GM12878 (cell line): Measurements from ENCODE around the gene MAOA.
"Not testable (repeated sequence)": the region's sequence is repeated elsewhere in the genome, so short reads cannot be mapped to it uniquely, and the experiment has no call there.

Experiments
- BCLAF1 ChIP-seq: fragments of 450-650 bp; IDR thresholded peaks from 2 replicates; pipeline ENCODE4 v1.6.1; 2017; ENCODE audit warnings: antibody characterized with exemption, mild to moderate bottlenecking, moderate library complexity
- CBX3 ChIP-seq: fragments of 200-600 bp; sonication (generic); IDR thresholded peaks from 2 replicates; pipeline ENCODE4 v1.6.1; 2016; ENCODE audit warnings: low read depth, borderline replicate concordance
- CREB1 ChIP-seq: IDR thresholded peaks from 2 replicates; pipeline ENCODE4 v1.6.1; 2012; ENCODE audit warnings: low read depth, mild to moderate bottlenecking, inconsistent platforms
- CREM ChIP-seq: IDR thresholded peaks from 2 replicates; pipeline ENCODE4 v1.6.1; 2014; ENCODE audit warnings: antibody characterized with exemption, low read depth
- CTCF ChIP-seq, 3 experiments: IDR thresholded peaks in 2 of 3; conservative IDR thresholded peaks in 1 of 3; 2 replicates each; pipeline ENCODE4 v1.5.1; 2011; ENCODE audit warnings: low read depth in 3 of 3, low read length in 3 of 3, mild to moderate bottlenecking in 3 of 3, control low read depth in 2 of 3, moderate library complexity in 2 of 3, inconsistent platforms in 1 of 3, mixed read lengths in 1 of 3; ENCODE audit not compliant: control insufficient read depth in 2 of 3, insufficient read depth in 1 of 3; ENCODE audit errors: extremely low read depth in 1 of 3
- EP300 ChIP-seq, 2 experiments: fragments of 150-350 bp in 1 of 2; IDR thresholded peaks; 2 replicates each; pipeline ENCODE4 v1.6.1; 2011 to 2012; ENCODE audit warnings: low read depth in 2 of 2, low read length in 2 of 2, borderline replicate concordance in 1 of 2, improper control_type of control experiment in 1 of 2, inconsistent platforms in 1 of 2; ENCODE audit not compliant: control insufficient read depth in 1 of 2
- HDGF ChIP-seq: fragments of 450-650 bp; IDR thresholded peaks from 2 replicates; pipeline ENCODE4 v1.6.1; 2016; ENCODE audit warnings: antibody characterized with exemption
- IKZF2 ChIP-seq, 2 experiments: fragments of 450-650 bp; IDR thresholded peaks; 2 replicates each; pipeline ENCODE4 v1.6.1; 2017; ENCODE audit warnings: mild to moderate bottlenecking in 2 of 2, moderate library complexity in 2 of 2
- NFYB ChIP-seq: IDR thresholded peaks from 2 replicates; pipeline ENCODE4 v1.6.1; 2011; ENCODE audit warnings: low read depth, mild to moderate bottlenecking, low read length, improper control_type of control experiment, moderate library complexity; ENCODE audit not compliant: insufficient read depth
- POLR2A ChIP-seq: IDR thresholded peaks from 2 replicates; pipeline ENCODE4 v1.6.1; 2011; ENCODE audit warnings: low read depth, mild to moderate bottlenecking, low read length
- USF2 ChIP-seq: IDR thresholded peaks from 2 replicates; pipeline ENCODE4 v1.6.1; 2011; ENCODE audit warnings: low read depth, low read length, improper control_type of control experiment, borderline replicate concordance
- ZBTB11 ChIP-seq: fragments of 450-650 bp; formaldehyde crosslinking; IDR thresholded peaks from 2 replicates; pipeline ENCODE4 v1.5.0; 2022; ENCODE audit warnings: mild to moderate bottlenecking, missing genetic modification characterization
- ZNF622 ChIP-seq: fragments of 450-650 bp; IDR thresholded peaks from 2 replicates; pipeline ENCODE4 v1.6.1; 2017; ENCODE audit warnings: mild to moderate bottlenecking, inconsistent platforms

GRCh38 chrX:43727254-43727653 is 71.2 kb downstream of the MAOA start:
- not testable (repeated sequence) for TF ChIP-seq HDGF; CBX3; CREB1; CTCF (IDR thresholded peaks at IDR 0.05 in 2 of 3, conservative IDR thresholded peaks at IDR 0.05 in 1 of 3; ENCODE audit: control insufficient read depth in 2 of 3, extremely low read depth in 1 of 3, insufficient read depth in 1 of 3, low read depth in 3 of 3, low read length in 3 of 3); BCLAF1; USF2; ZNF622; POLR2A; IKZF2 (IDR thresholded peaks at IDR 0.05); ZBTB11 (CRISPR knock-in tag); NFYB; CREM; EP300 (IDR thresholded peaks at IDR 0.05; ENCODE audit: borderline replicate concordance in 1 of 2, control insufficient read depth in 1 of 2, low read depth in 2 of 2, low read length in 2 of 2)
